Stimulated activated CD8-positive, alpha-beta memory T cell treated with anti-CD3 and anti-CD28 coated beads, Interleukin-12 subunit alpha, Interleukin-12 subunit beta, amount 100 ng/mL, for 1 hour (primary cell): Measurements from ENCODE around the gene APOH.

Source experiments
- DNase-seq: peaks from one replicate; pipeline ENCODE4 v3.0.0-alpha.2; 2020; ENCODE audit warnings: low read depth

APOH gene

DNA sequence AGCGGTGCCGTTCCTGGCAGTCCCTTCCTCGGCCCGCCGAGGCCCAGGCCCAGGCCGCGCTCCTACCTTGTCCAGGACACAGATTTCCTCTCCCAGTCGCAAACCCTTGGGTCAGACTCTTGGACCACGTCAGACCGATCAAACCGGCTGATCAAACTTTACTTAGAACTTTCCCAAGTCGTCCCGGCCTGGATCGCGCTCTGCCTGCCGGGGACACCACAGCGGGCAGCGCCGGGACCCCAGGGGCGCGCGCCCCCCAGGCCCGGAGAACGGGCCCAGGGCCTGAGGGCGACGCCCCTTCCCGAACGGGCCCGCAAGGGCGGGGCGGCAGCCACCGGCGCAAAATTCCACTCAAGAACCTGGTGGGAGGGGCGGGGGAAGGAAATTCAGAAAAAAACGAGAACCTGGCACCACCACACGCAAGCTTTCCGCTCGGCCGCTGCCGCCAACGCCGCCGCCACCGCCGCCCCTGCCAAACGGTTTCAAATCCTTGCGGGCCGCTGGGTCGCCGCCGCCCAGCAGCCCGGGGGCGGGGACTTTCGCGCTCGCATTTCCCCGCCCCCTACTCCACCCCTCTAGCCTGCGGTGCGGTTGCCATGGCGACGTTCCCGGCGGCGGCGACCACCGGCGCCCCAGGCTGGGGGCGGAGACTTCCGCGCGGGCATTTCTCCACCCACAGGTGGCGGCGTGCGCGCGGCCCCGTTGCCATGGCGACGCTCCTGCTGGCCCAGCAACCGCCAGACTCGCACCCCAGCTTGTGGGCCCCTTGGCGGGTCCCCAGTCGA is 37.4 kb downstream of the APOH start, which contains the start of gene CEP112:
TSS of gene CEP112 (minus strand) at position 541 of the 785 bp plus-strand sequence.
- DNase-seq, result peak; percentile 87

DNA sequence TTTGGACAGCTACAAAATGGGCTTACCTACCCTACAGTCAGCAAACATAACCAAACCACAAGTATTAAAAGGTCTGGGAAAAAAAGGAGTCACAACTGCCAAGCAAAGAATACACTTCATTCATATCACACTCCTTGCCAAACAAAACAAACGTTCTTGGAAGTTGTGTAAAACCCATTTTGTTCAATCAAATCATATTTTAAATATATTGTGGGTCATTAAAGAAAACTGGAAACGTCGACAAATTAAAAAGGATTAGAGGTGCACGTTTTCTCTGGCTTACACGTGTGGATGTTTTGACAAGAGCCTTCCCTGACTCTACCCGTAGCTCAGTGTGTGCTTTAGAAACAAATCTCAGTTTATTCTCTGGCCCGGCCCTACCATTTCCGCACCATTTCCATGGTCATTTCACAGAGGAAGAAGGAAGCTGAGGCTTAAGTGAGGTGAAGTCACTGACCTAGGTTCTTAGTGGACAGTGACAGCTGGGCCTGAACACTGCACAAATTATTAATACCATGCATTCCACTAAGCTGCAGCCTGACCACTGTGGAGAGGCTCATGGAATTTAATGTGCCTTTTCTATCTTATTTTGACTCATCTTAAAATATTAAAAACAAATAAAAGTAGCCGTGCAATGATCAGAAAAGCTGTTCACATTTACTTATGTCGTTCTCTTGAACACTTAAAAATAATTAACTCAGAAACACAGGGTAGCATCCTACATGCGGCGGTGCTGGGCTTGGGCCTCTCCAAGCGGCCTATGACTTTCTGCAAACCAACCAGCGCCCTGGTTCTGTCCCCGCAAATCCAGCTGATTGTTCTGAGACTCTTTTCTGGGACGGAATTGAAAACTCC is 38.2 kb downstream of the APOH start:
- no peak for DNase-seq

DNA sequence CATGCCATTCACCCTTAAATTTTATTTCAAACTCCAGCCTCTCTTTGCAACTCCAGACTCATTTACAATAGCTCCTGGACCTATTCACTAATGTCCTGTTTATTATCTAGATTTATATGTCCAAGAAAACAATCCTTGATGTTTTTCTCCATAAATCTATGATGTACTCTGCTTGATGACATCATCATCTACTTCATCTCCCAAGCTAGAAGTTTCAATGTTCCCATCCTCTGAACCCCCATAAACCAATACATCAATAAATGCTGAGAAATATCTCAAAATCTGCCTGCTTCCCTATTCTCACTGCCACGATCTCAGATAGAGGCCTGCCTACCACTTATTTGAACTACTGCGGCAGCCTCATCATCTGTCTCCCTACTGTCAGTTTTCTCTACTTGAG is 41.5 kb downstream of the APOH start:
- DNase-seq, result no peak

DNA sequence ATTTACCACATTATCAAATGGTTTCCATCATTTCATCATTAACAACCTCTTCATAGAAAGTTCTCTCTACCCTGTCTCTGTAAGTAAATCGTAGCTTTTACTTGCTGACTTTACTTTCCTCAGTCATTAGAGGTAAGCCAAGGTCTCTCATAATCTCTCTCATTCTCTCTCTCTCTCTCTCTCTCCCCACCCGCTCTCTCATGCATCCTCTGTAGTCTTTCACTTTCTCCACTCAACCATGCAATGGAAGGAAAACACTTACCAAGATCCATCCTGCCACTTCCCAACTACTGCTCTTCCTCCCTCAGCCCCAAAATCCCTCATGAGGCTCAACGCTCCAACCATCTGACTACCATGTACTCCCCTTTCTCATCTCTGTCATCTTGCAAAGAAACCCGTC is 43.4 kb downstream of the APOH start:
- no peak for DNase-seq

DNA sequence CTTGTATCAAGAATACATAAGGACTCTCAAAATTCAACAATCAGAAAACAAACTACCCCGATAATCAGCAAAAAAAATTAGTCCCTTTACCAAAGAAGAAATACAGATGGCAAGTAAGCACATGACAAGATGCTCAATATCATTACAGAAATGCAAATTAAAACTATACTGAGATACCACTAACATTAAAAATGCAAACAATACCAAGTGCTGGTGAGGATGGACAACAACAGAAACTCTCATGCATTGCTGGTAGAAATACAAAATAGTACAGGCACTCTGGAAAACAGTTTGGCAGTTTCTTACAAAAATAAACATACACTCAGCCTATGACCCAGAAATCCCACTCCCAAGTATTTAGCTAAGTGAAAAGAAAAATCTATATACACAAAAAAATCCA is 44.8 kb downstream of the APOH start:
- no peak for DNase-seq

DNA sequence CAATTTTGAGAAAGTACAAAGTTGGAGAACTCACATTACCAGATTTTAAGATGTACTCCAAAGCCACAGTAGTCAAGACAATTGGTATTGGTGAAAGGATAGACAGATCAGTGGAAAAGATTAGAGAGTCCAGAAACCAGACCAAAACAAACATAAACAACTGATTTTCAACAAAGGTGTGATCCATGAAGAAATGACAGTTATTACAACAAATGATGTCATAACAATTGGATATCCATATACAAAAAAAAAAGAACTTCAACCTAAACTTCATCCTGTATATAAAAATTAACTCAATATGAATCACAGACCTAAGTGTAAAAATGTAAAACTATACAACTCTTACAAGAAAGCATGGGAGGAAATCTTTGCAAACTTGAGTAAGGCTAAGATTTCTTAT is 45.7 kb downstream of the APOH start:
- no peak for DNase-seq

DNA sequence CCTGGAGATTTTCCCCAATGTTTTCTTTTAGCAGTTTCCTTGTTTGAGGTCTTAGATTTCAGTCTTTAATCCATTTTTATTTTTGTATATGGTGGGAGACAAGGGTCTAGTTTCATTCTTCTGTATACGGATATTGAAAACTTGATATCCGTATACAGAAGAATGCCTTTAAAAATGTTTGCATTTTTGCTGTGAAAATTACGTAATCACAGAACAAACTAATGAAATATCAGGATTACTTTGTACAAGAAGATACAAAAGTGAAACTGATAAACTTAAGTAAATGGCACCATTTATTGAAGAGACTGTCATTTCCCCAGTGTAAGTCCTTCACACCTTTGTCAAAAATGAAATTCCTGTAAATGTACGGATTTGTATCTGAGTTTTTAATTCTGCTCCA is 50.6 kb downstream of the APOH start:
- no peak for DNase-seq

DNA sequence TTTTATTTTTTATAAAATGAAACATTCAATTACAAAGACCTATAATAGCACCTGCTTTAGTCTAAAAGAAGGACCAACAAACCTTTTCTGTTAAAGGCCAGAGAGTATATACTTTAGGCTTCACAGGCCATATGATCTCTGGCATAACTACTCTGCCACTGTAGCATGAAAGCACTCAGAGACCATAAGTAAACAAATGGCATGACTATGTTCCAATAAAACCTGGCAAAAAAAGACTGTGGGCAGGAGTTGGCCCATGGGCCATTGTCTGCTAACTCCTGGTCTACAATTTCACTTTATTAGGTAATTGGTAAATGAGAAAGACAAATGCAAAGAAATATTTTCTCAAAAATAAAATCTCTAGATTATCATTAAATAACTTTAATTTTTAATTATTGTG is 52.2 kb downstream of the APOH start:
- DNase-seq, result no peak

DNA sequence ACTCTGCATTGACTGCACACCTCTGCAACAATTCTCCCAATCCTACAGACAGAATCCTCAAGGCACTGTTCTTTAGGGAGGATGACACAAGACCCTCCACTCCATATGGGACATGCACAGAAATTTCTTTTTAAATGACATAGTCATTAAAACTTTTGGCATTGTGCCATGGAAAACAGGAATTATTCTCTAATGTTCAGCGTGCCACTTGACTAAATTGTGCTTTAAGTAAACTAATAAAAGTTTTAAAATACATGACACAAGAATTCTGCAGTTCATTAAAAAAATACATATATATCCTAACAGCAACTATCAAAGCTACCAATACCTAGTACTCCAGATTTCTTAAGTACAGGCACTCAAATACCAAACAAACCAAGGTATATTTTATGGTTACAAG is 53.3 kb downstream of the APOH start:
- no peak for DNase-seq

DNA sequence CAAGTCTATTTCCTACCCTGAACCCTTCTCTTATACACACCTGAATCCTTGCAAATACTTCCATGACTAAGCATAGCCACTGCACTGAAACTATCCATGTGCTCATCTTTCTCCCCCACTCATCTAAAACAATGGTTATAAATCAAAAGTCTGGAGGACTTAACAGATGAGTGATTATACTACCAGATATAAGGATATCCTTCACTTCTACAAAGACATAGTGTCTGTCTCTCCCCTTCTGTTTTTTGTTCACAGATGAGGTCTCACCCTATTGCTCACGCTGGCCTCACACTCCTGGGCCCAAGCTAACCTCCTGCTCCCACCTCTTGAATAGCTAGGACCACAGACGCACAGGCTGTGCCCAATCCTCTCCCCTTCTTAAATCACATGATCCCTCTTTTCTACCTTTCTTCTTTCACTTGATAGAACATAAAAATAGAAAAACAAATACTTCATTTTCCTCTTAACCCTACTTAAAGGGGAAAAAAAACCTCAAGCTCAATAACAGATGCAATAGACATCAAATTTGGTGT is 56.5 kb downstream of the APOH start:
- no peak for DNase-seq

DNA sequence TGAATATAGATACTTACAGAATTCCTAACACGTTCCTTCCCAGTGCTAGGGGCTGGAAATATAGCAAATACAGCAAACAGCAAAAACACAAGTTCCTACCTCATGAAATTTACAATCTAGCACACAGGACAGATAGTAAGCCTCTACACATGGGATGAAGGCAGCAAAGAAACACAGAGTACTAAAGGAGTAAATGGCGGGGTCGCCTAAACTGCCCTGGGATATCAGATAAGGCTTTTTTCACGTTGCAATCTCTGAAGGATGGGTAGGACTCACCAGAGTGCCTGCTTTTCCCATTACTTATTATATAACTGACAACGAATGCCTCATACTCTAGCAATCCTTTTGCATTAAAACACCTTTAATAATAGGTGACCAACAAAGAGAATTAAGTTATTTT is 57.1 kb downstream of the APOH start:
- DNase-seq, result no peak

DNA sequence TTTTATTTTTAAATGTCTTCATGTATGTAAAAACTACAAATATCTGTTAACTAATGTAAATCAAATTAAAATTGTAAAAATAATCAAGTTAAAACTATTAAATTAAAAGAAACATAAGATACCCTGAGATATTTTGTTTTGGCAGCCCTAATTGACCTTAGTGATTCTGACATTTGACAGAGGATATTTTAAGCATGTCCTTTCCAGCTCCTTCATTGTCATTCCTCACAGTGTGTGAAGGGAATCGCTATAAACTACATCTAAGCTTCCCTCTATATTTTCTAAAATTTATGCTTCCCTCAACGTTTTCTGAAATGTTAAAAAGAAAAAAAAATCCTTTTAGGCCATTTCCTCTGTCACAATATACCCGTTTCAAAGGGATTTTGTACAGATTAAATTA is 57.5 kb downstream of the APOH start:
- no peak for DNase-seq

DNA sequence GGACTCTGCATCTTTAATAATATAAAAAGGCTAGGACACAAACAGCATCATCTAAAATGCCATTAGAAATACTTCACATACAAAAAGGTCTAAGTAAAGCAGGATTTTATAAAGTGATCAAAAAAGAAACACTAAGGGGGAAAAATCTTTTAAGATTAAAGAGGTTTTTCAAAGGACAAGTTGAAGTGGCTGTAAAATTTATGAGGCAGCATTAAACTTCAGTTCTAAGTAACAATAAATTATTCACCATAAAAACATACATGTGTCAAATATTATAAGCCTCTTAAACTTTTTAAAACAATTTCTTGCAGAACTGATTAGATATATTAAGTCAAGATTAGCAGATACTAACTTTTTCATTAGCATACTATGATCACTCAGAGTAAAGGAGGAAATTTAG is 58.0 kb downstream of the APOH start:
- no peak for DNase-seq

DNA sequence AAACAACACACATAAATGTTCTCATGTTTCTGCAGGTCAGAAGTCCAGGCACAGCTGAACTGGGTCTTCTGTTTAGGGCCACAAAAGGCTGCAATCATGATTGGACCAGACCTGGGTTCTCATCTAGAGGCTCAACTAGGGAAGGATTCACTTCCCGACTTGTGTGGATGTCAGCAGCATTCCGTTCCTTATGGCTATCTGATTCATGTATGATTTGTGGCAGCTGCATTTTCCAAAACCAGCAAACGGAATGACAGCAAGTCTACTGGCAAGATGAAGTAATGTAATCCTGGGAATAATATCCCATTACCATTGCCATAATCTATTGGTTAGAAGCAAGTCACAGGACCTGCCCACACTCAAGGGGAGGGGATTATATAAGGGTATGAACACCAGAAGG is 59.4 kb downstream of the APOH start:
- DNase-seq, result no peak

DNA sequence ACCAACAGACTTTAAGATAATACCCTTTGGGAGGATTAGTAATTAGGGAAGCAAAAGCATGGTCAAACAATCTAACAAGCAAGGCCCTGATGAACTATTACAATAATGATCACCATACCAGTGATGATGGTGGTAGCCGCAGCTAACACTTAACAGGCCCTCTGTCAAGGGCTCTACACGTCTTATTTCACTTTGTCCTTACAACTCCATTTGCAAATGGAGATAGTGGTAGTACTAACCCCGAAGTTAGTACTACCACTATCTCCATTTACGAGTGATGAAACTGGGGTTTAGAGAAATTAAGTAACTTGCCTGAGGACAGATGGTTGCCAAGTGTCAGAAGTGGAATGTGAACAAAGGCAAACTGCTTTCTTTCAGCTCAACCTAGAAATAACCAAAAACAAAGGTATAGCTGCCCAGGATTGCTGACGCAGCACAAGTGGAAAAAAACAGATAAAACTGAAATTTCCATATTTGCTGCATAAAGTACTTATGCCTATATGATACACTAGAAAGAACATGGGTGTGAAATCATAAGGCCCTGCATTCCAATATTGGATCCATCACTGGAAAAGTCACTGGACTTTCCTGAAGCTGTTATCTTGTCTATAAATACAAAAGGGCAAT is 61.9 kb downstream of the APOH start:
- no peak for DNase-seq

DNA sequence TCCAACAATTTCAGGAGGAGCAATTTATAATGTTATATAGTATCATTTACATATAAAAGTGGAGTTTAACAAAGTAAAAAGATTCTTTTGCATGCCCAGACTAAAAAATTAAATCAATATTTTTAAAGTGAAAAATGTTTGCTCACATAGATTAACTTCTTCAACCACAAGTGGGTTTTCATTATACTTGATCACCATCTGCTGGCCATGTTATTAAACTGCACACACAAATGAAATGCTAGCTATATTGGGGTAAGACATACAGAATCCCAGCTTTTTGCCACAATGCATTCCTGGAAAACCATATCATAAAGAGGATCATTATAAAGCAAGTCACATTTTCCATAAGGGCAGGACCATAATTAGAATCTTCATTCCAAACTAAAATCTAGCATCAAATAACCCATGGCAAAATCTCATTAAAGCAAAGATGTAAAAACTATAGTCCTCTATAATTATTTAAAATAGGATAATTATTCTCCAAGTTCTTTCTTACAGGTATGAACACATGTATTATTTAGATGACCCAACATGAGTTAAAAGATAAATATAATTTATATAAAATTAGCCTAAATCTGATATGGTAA is 63.6 kb downstream of the APOH start:
- no peak for DNase-seq
